Uterus (tissue), 4 donors: ENCODE measurements around the gene CST11. TPM values are rescaled to one million over a fixed set of nuclear protein-coding genes. Genes with fewer than 3 reads are reported as not detected.

Experiments used
- DNase-seq, 2 donors: peaks; one replicate each; pipeline ENCODE4 v3.0.0-alpha.2; 2019 to 2020
- H3K27ac ChIP-seq, 2 donors: fragments of 200-600 bp; sonication (generic); 1 replicate in 1 of 2; 2 replicates in 1 of 2; pipeline ENCODE4 v1.5.1; 2016 to 2018
- H3K27me3 ChIP-seq, 2 donors: fragments of 200-600 bp; sonication (generic); one replicate each; pipeline ENCODE4 v1.5.1; 2018 to 2019; ENCODE audit warnings: control low read depth in 1 of 2
- H3K36me3 ChIP-seq, 2 donors: fragments of 200-600 bp; sonication (generic); one replicate each; pipeline ENCODE4 v1.5.1; 2019; ENCODE audit warnings: control low read depth in 1 of 2
- H3K4me1 ChIP-seq, 2 donors: fragments of 200-600 bp; sonication (generic); one replicate each; pipeline ENCODE4 v1.5.1; 2018 to 2019; ENCODE audit warnings: control low read depth in 1 of 2
- H3K4me3 ChIP-seq, 2 donors: fragments of 200-600 bp; sonication (generic); 1 replicate in 1 of 2; 2 replicates in 1 of 2; pipeline ENCODE4 v1.5.1; 2018 to 2019; ENCODE audit warnings: mild to moderate bottlenecking in 1 of 2
- H3K9me3 ChIP-seq, 2 donors: fragments of 200-600 bp; sonication (generic); one replicate each; pipeline ENCODE4 v1.5.1; 2019; ENCODE audit warnings: control low read depth in 1 of 2
- CTCF ChIP-seq, 4 experiments: fragments of 200-600 bp in 2 of 4; fragments of 450-650 bp in 2 of 4; sonication (generic) in 2 of 4; IDR thresholded peaks; one replicate each; pipeline ENCODE4 v1.5.1; 2016 to 2019; ENCODE audit warnings: antibody characterized with exemption in 4 of 4, mild to moderate bottlenecking in 2 of 4, moderate library complexity in 1 of 4
- POLR2A ChIP-seq, 2 donors: fragments of 450-650 bp; IDR thresholded peaks; one replicate each; pipeline ENCODE4 v1.6.1; 2016; ENCODE audit warnings: antibody characterized with exemption in 2 of 2, mild to moderate bottlenecking in 1 of 2, moderate library complexity in 1 of 2
- intact Hi-C: fragments of 100-400 bp; cut with DNase I; formaldehyde crosslinking; loops from one replicate; pipeline ENCODE4 v1.15.1; 2023; ENCODE audit warnings: low total_unique reads
- total RNA-seq, 4 donors: library from RNA; depleted of rRNA in 3 of 4; stranded (reverse); fragments of >200 nt in 3 of 4; gene quantifications; one replicate each; pipeline versions ENCODE4 v1.1.0 to v1.2.4, GENCODE V29; 2014 to 2023
- donor health status: DM: yes; HTN: yes; CAD: no.

Gene CST11
- total RNA-seq, 4 donors from 2014 or later: not detected

DNA sequence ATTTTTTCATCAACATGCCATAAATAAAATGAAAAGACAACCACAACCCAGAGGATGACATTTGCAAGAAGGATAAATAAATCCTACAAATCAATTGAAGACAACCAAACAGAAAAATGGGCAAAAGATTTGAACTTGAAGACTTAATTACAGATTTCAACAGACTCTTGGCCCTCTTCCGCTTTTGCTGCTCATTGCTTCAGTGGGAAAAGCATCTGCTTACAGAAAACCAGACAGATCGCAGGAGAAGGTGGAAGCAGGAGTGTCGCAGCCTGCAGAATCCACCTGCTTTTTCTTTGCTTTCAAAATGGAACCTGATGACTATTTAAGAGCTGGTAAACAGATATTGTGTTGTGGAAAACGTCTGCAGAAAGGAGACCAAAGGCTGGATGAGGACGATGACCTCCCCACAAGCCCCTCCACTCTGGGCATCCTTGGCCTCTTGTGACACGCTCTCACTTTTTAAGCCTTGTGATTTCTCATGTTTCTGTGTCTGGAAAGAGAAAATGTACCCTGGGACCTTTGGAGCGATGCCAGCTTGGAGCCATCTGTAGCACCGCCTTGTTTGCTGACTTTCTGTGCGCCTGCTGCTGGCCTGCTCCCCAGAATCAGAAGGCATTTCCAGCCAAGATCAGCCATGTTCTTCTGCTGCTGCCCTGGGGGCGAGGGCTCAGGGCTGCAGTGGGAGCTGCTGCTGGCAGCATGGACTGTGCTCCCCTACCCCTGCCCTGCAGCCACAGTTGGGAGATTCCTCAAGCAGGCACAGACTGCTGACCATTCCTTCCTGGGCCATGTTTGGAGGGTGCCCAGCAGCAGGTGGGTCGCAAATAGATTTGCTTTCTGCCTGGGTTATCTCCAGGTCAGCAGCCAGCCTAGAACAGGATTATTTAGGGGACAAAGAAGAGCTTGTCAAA lies 16.8 kb downstream of the CST11 start:
- TF ChIP-seq POLR2A (IDR thresholded peaks at IDR 0.05): no peak
- TF ChIP-seq CTCF (IDR thresholded peaks at IDR 0.05): no peak

DNA sequence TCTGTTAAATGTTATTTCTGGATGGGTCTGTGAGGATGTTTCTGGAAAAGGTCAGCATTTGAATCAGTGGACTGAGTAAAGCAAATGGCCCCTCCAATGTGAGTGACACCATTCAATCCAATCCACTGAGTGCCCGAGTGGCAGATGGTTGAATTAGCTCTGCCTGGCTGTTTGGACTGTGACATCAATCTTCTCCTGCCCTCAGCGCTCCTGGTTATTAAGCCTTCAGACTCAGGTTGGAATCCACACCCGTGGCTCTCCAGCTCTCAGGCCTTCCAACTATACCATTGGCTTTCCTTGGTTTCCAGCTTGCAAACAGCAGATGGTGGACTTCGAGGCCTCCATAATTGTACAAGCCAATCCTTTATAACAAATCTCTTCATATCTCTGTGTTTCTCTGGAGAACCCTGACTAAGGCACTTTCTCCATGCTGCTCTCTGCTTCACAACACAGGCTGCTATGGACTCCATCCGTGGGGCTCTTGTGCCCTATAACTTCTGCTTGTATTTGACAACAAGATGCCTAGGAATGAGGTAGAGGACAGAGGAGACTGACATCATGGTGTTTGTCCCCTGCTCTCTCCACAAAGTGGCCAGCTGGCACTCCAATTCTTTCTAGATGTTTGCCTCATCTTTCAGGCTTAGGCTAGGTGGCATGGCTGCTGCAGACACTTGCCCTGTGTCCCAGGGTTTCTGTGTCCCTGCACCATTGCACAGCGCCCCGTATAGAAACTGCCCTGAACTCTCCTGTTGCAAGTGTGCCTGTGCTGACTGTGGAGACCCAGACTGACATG lies 18.0 kb downstream of the CST11 start:
- no peak for DNase-seq
- H3K27ac ChIP-seq: no peak overlapping the region
- H3K9me3 ChIP-seq: no peaks in the 10 kb centered on the region
- H3K4me1 ChIP-seq: no peaks in the 10 kb centered on the region
- H3K4me3 ChIP-seq: no peak overlapping the region
- H3K36me3 ChIP-seq: no peaks in the 10 kb centered on the region
- no peaks in the 10 kb centered on the region for H3K27me3 ChIP-seq
- TF ChIP-seq POLR2A (IDR thresholded peaks at IDR 0.05): no peak
- no peak for TF ChIP-seq CTCF (IDR thresholded peaks at IDR 0.05)
- intact Hi-C loops: no loop called here

More for the DNA sequence above, 16.8 kb downstream of the CST11 start:
- Histone ChIP-seq H3K4me3 (no peak overlapping the region), H3K4me1 (no peaks in the 10 kb centered on the region), H3K27ac (no peak overlapping the region), H3K27me3 (no peaks in the 10 kb centered on the region), H3K9me3 (no peaks in the 10 kb centered on the region), H3K36me3 (no peaks in the 10 kb centered on the region)
- intact Hi-C loops: no loop called here
- no peak for DNase-seq

GRCh38 chr20:23433628-23434027 lies 19.0 kb downstream of the CST11 start:
- intact Hi-C loops: no loop called here
- Histone ChIP-seq H3K9me3 (no peaks in the 10 kb centered on the region), H3K36me3 (no peaks in the 10 kb centered on the region), H3K4me3 (no peak overlapping the region), H3K27me3 (no peaks in the 10 kb centered on the region), H3K27ac (no peak overlapping the region), H3K4me1 (no peaks in the 10 kb centered on the region)
- DNase-seq: no peak
- TF ChIP-seq CTCF (IDR thresholded peaks at IDR 0.05) (no peak), POLR2A (IDR thresholded peaks at IDR 0.05) (no peak)

DNA sequence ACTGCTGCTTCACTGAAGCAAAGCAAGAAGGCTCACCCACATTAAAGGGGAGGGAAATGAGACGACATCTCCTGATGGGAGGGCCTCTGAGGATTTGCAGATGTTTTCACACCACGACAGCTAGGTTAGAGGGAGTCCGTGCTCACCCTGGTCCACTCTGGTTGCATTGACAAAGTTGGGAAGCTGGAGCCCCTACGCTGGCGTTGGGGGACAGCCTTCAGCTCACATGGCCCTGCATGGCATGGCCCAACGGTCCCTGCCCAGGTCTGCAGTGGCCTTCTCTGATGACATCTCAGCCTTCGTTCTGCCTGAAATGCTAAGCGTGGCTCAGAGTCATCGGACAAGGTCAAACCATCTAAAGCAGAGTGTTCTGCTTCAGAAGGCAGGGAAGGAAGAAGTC lies 27.5 kb downstream of the CST11 start:
- H3K27ac ChIP-seq: no peak overlapping the region
- no peak overlapping the region for H3K4me3 ChIP-seq
- H3K27me3 ChIP-seq: no peaks in the 10 kb centered on the region
- DNase-seq: no peak
- no peaks in the 10 kb centered on the region for H3K9me3 ChIP-seq
- intact Hi-C loops: no loop called here
- no peaks in the 10 kb centered on the region for H3K36me3 ChIP-seq
- TF ChIP-seq POLR2A (IDR thresholded peaks at IDR 0.05) (no peak), CTCF (IDR thresholded peaks at IDR 0.05) (no peak)
- H3K4me1 ChIP-seq: no peaks in the 10 kb centered on the region
